Non-pigmented ciliary epithelial cell (primary cell): ENCODE results near the gene TRPV3.
A peak's percentile ranks its signal among the peaks of the same experiment; 100 is the strongest.
"Not testable (repeated sequence)": the region's sequence is repeated elsewhere in the genome, so short reads cannot be mapped to it uniquely, and the experiment has no call there.

ENCODE experiments used
- DNase-seq: peaks from one replicate; pipeline ENCODE4 v3.0.0-alpha.2; 2010; ENCODE audit warnings: low read depth

TRPV3 gene

GRCh38 chr17:3524024-3524423 is 33.6 kb downstream of the TRPV3 start:
- DNase-seq: no peak

GRCh38 chr17:3519472-3519871 is 38.1 kb downstream of the TRPV3 start:
- DNase-seq: not testable (repeated sequence)

GRCh38 chr17:3514873-3515272 is 42.7 kb downstream of the TRPV3 start:
- DNase-seq: no peak

- not testable (repeated sequence) for DNase-seq
Observed at GRCh38 chr17:3514167-3514566, 43.4 kb downstream of the TRPV3 start.

GRCh38 chr17:3513305-3514035 is 44.1 kb downstream of the TRPV3 start:
- DNase-seq: no peak

- peak; percentile 15 for DNase-seq
Observed at GRCh38 chr17:3512505-3513171, 45.0 kb downstream of the TRPV3 start.

GRCh38 chr17:3511852-3512504 is 45.6 kb downstream of the TRPV3 start:
- DNase-seq: no peak

GRCh38 chr17:3510090-3510489 is 47.5 kb downstream of the TRPV3 start:
- no peak for DNase-seq

GRCh38 chr17:3507869-3508268 is 49.7 kb downstream of the TRPV3 start:
- DNase-seq: no peak

GRCh38 chr17:3507071-3507470 is 50.5 kb downstream of the TRPV3 start:
- DNase-seq: no peak

- no peak for DNase-seq
Observed at GRCh38 chr17:3506054-3506453, 51.6 kb downstream of the TRPV3 start.

- DNase-seq: no peak
Observed at GRCh38 chr17:3505008-3505407, 52.6 kb downstream of the TRPV3 start.

GRCh38 chr17:3503285-3503684 is 54.3 kb downstream of the TRPV3 start:
- DNase-seq: no peak

- no peak for DNase-seq
Observed at GRCh38 chr17:3502466-3502865, 55.1 kb downstream of the TRPV3 start.

GRCh38 chr17:3501344-3501743 is 56.3 kb downstream of the TRPV3 start:
- DNase-seq: no peak

GRCh38 chr17:3497101-3497500 is 60.5 kb downstream of the TRPV3 start:
- no peak for DNase-seq

- no peak for DNase-seq
Observed at GRCh38 chr17:3485481-3486068, 72.0 kb downstream of the TRPV3 start.

GRCh38 chr17:3482852-3483251 is 74.8 kb downstream of the TRPV3 start:
- no peak for DNase-seq

- DNase-seq: no peak
Observed at GRCh38 chr17:3479988-3480387, 77.6 kb downstream of the TRPV3 start.

- no peak for DNase-seq
Observed at GRCh38 chr17:3475812-3476610, 81.6 kb downstream of the TRPV3 start, which contains the start of gene ASPA. ASPA (plus strand) TSS chr17:3475997; CDS start chr17:3476160, 163 bp downstream.

GRCh38 chr17:3475251-3475685 is 82.3 kb downstream of the TRPV3 start:
- DNase-seq: no peak

GRCh38 chr17:3474212-3474611 is 83.4 kb downstream of the TRPV3 start:
- DNase-seq: no peak
